Left hindlimb (tissue), 1 donor: ENCODE data around the gene MLLT6.
A peak's percentile ranks its signal among the peaks of the same experiment; 100 is the strongest.

Source experiments
- DNase-seq: peaks from one replicate; pipeline ENCODE4 v3.0.0-alpha.2; 2018

The MLLT6 gene

DNA sequence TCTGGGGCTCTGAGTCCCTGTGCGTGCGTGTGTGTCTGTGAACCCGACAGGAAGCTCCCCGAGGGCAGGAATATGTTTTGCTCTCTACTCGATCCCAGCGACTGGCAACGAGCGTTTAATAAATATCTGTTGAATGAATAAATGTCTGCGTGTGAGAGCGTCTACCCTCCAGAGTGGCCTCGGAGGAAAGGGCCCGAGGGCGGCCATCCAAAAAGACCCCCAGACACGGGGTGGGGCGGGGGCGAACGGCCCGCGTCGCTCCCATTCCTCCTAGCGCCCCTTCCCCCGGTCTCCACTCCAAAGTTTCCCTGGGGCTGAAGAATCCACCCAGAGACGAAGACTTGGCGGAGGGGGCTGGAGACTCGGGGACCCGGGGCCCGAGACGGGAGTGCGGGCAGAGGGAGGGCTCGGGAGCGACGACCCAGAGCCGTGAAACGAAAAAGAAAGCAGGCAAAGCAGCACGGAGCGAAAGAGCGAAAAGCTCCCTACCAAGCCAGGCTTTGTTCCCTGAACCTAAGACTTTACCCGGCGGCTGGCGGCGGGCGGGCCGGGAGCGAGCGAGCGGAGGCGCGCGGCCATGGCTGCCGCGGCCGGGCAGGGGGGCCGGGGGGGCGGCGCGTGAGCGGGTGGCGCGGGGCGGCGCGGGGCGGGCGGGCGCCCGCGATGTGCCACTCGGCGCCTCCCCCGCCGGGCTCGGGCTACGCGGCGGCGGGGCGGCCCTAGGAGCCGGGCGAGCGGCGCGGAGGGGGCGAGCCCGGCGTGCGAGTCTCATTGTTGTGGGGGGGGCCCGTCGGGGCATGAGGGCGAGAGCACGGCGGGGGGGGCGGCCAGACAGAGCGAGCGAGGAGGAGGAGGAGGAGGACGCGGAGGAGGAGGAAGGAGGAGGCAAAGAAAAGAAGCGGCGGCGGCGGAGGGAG lies at the start of gene MLLT6:
Gene MLLT6, plus strand, starts transcription at position 668 of the 917 bp plus-strand sequence. CDS start 360 bp downstream, outside the sequence.
- peak; percentile 88 for DNase-seq

DNA sequence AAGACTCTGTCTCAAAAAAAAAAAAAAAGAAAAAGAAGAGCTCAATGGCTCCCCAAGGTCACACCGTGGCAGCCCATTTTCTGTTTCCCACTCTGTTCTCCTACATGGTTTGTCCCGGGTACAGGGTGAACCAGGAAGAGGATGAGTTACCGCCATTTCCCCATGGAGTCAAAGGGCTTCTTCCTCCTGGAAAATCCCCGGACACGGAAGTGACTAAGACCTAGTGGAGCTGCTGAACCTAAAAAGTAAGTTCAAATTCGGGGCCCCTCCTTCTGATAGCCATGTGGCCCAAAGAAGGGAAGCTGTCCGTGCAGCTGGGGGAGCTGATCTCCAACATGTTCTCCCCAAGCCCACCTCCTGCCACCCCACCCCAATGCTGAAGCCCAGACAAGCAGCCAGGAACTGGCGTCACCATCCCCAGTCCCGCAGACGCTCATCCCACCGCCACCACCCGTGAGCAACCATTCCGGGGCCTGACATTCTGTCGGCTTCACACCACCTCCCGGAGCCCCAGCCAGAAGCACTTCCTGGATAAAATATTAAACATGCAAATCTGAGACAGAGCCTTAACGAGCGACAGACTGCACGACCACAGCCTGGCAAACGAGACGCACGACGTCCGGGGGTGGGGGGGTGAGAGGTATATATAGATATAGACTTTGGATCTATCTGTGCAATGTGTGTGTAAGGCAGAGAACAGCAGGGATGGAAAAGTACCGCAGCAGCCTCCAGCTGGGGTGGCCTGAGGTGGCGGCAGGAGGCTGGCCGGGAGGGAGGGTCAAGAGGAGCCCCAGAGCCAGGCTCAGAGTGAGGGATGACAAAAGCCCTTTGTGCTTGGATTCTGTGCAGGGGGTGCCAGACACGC lies 47.9 kb upstream of the MLLT6 start:
- DNase-seq, result no peak

DNA sequence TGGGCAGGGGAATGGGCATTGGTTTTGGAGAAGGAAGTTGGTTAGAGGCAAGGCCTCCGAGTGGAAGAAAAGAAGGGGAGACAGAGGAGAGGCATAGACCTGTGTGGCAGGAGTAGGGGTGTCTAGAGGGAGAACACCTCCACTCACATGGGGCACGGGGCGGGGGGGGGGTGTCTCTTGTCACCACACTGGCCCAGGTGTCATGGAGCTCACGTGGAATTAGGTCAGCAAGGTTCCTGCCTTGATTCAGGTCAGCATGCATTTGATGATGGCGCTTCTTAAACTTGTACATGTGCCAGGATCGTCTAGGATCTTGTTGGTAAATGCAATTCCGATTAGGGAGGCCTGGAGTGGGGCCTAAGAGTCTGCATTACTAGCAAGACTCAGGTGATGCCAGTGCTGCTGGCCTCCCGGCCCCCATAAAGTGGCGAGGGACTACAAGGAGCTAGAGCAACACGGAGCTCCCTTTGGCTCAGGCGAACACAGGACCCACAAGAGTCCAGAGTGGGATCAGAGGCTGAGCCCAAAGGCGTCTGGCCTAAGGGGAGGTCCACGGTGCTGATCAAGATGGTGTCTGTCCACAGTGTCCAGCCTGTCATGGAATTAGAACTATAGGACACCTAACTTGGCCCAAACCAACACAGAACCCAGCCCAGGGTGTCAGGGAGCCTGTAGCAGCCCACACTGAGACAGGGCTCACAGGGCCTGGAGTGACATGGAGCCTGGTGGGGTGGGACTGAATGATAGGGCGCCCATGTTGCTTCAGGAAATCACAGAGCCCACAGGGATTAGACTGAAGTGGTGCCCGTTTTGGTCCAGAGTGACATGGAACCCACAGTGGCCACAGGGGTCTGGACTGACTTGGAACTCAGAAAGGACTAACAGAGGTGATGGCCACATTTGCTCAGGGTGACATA lies 47.0 kb upstream of the MLLT6 start:
- no peak for DNase-seq

DNA sequence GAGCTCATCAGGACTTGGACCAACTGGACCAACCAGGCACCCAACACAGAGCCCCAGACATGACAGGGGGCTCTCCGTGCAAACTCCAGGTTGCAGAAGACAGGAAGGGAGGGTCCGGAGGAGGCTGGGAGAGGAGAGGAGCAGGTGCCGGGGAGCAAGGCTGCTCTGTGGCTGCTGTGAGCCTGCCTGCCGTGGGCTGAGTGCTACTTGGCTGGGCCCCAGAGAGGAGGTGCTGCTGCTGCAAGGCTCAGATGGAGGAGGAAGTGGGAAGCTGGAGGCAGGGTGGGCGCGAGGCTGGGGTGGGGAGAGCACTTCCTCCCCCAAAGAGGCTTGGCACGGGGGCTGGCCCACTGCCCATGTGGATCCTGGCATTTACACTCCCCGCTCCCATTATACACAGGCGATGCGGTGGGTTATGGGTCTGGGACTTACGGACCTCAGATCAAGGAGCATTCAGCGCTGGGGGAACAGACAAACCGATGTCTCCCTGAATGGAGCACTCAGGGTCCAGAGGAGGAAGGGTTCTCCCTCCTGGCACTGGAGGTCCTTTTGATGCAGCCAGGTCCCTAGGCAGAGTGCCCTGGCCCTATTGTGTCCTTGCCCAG lies 46.2 kb upstream of the MLLT6 start:
- no peak for DNase-seq

DNA sequence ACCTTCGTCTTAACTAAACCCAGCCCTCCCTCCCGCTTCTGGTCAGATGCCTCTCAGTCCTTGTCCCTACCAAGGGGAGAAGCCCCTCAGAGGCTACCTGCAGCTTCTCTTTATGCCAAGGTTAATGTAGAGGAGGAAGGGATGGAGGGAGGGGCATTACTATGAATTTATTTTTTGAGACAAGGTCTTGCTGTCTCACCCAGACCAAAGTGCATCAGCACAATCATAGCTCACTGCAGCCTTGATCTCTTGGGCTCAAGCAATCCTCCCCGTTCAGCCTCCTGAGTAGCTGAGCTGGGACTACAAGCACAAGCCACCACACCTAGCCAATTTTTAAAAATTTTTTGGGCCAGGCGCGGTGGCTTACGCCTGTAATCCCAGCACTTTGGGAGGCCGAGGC lies 45.7 kb upstream of the MLLT6 start:
- no peak for DNase-seq

DNA sequence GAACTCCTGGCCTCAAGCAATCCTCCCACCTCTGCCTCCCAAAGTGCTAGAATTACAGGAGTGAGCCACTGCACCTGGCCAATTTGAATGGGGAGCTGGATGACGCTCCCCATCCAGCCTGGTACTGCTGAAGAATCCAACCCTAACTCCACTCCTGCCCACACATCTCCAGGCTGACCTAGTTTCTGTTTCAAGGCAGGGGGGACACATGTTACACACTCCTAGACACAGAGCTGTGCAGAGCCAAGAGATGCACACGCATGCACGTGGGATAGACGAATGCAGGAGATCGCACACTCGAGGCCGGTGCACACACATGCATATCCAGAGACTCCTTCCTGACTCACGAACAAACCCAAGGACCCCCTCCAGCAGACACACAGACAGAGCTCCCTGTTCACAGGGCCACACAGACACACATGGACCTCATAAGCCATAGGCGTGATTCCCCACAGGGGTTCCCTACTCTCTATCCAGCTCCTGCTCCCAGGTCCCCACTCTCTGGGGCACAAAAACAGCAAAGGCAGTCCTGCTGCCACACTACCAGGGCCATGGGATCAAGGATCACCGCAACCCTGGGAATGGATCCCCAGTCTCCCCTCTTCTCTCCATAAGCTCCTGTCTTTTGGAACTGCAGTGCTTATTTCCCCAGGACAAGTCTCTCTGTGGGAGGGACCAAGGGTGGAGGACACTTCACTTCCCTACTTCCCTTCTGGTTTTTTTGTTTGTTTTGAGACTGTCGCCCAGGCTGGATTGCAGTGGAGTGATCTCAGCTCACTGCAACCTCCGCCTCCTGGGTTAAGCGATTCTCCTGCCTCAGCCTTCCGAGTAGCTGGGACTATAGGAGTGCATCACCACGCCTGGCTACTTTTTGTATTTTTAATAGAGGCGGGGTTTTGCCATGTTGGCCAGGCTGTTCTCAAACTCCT lies 44.7 kb upstream of the MLLT6 start:
- DNase-seq, result no peak

DNA sequence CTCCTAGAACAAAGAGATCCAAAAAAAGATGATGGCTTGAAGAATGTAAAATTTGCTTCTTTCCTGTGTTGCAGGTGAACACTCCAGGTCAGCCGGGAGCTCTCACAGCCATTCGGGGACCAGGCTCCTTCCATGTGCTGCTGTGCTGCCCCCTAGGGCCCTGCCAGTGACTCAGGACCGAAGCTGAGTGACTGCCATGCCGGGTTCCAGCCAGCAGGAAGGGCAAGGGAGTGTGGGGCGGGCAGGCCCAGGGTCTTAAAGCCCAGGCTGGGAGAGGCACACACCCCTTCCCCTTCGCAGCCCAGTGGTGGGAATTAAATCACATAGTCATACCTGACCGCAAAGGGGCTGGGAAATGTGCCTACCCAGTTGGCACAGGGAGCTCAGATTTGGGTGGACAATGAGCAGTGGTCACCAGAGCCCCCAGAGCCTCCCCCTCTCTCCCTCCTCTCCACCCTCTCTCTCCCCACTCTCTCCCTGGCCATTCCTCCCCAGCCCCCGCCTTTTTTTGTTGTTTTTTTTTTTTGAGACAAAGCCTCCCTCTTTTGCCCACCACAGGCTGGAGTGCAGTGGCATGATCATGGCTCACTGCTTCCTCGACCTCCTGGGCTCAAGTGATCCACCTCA lies 41.8 kb upstream of the MLLT6 start:
- no peak for DNase-seq

DNA sequence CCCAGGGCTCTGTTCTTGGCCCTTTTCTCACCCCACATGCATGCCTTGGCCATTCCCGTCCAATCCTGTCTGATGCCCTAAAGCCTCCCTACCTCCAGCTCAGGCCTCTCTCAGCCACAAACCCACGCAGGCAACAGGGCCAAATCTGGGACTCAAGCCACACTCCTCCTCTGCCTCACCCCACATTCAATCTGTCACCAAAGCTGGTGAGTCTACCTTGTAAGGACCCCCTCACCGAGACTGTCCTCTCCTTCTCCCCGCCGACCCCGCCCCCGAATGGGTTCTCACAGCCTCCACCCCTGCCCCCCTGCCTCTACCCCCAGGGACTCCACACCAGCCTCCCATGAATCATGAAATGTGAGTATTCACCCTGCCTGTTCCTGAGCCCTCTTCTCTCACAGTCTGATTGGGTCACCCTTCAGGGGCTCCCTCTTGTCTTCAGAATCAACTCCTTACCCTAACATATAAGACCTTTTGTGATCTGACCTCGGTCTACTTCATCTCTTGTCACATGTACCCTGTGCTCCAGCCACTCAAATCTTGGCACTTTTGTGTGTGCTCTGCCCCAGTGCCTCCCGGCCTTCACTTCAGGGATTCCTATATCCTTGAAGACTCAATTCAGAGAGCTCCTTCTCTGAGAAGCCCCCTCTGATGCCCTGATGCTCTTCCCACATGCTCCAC lies 41.0 kb upstream of the MLLT6 start:
- DNase-seq, result no peak

DNA sequence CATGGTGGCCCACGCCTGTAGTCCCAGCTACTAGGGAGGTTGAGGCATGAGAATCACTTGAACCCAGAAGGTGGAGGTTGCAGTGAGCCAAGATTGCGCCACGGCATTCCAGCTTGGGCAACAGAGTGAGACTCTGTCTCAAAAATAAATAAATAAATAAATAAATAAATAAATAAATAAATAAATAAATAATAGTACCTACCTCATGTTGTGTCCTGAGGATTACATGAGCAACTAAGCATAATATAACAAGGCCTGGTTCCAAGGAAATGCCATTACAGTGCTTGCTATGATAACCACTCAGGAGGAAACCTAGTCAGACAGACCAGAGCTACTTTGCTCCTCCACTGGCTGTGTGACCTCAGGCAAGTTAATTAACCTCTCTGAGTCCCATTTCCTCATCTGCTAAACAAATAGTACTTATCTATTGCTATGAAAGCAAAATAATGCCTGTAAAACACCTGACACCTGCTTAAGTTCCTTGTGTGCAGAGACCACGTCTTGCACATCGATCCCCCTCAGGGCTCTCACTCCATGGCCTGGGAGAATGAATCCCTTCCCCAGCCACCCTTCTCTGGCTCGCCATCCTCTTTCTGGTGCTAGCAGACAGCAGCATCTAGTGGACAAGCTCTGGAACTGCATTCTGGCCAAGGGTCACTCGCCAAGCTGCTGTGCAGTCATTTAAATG lies 37.8 kb upstream of the MLLT6 start:
- DNase-seq, result no peak

DNA sequence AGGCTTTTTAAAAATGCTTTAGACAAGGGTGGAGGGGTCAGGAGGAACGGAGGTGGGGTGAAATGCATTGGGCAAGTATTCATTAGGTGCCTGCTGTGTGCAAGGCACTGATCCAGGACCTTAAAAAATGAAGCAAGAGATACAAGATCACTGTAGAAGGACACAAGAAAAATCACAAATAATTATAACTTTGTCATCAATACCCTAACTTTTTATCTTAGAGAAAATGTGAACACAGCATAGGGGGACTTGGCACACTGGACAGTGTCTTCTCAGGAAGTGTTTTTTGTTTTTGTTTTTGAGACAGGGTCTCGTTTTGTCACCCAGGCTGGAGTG lies 37.3 kb upstream of the MLLT6 start:
- no peak for DNase-seq

DNA sequence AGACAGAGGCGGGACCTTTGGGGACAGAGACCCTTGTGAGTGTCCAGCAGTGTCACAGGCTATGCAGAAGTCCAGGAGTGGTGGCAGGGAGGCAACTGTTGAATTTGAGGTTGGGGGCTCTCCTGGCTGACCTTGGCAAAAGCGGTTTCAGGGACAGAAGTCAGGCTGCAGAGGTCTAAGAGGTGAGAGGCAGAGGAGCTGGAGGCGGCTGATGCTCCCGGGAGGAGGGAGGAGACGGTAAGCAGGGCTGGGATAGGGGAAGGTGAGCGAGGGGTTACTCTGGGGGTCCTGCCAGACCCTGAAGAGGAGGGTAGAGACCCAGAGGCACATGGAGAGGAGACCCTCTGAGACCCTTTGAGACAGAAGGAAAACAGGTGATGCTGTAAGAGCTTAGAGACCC lies 35.6 kb upstream of the MLLT6 start:
- no peak for DNase-seq

DNA sequence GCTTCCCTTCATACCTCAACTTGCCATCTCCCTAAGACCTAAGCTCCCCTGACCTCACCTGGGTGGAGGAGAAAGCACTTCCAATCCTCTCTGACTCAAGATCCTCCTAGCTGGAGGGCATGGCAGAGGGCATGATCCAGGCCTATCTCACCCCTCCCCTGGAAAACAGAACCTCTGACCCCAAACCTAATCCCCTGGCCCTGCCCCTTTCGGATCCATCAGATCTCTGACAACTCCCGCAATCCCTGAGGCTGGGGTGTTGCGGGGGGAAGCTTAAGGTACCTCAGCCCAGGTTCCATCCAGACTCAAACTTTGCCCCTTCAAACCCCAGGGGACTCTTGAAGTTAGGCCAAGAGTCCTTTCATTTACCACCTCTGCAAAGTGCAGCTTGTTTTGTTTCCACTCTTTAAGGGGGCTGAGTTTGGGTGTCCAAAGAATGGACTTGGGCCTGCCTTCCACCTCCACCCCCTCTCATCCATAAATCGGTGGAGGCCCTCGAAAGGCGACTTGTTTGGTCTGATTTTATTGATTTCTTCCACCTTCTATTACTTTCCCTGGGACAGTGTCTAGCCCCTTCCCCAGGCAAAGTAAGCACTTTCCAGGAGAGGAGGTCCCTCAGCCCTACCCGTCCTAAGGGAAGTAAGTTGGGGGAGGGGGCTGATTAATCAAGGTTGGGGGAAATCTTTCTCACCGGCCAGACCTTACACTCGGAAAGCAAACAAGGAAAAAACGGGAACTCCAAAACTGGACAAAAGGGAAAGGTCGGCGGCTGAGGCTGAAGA lies 32.9 kb upstream of the MLLT6 start:
- no peak for DNase-seq

DNA sequence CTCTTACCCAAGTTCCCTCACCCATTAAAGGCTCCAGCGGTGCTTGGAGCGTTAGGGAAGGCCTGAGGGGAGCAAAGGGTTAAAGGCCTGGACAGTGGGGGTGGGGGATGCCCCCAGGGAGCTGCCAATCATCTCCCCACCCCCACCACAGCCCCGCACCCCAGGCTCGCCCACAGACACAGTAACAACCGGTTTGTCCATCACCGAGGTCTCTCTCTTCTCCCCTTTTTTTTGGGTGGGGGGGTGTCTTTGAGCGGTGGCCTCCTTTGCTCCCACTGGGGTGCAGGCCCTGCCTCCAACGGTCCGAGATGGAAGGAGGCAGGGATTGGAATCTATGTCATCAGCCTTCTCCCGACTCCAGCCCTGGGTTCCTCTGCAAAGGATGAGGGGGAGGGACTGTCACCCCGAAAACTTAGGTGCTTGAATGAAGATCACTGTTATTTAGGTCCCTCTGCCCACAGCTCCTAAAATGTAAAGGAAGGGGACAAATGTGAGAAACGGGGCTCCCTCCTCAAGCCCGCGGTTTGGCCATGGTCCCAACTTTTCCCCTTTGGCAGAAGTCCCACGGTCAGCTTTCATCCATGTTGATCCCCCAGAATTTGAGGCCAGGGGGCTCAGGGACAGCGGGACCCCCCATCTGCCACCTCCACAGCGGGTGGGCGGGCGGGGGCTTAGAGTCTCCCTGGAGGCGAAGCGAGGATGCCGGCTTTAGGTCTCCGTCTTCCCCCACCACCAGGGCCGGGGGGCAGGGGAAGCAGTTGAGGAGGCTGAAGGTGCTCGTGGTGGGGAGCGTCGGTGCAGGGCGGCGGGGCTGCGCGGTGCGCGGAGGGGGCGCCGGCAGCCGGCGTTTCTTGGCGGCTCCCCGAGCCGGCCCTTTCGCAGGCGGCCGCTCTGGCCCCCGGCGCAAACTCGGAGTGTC lies 32.0 kb upstream of the MLLT6 start:
- DNase-seq, result no peak

DNA sequence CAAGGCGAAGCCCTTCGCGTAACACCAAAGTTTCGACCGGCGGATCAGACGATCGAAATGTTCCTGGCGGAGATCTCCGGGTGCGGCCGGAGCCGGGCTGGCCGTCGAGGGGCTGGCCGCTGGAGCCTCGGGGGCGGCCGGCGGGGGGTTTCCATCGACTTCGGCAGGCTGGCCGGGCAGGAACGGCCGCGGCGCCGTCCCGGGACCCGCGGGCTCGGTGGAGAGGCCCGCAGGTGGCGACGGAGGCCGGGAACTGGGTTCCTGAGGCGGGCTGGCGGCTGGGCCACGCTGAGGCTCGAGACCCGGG lies 31.4 kb upstream of the MLLT6 start:
- DNase-seq, result no peak

DNA sequence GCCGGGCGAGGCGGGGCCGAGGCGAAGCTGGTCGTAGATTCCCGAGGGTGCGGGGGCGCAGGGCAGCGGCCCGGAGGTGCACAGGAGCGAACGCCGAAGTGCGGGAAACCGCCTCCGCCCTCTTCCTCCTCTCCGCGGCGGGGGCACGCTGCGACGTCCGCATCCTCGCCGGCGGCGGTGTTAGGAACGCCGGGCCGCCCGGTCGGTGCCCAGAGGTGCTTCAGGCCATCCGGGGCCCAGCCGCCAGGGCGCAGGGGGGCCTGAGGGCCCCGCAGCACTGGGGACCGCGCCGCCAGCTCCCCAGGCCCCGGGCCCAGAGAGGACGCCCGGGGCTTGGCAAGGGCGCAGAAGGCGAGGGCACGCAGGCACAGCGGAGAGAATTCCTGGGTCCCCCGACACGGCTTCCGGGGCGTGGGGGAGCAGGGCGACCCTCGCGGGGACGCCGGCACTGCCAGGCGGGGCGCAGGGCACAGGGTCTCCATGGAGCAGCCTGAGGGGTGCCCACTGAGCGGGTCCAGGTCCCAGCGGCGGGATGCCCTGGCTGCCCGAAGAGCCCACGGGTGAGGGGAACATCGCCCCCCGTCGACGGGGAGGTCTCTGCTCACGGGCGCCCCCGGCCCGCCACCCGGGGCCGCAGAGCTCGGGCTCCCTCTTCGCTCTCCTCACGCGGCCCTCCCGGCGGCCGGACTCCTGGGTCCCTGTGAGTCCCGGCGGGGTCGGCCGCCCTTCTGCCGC lies 30.9 kb upstream of the MLLT6 start:
- no peak for DNase-seq

DNA sequence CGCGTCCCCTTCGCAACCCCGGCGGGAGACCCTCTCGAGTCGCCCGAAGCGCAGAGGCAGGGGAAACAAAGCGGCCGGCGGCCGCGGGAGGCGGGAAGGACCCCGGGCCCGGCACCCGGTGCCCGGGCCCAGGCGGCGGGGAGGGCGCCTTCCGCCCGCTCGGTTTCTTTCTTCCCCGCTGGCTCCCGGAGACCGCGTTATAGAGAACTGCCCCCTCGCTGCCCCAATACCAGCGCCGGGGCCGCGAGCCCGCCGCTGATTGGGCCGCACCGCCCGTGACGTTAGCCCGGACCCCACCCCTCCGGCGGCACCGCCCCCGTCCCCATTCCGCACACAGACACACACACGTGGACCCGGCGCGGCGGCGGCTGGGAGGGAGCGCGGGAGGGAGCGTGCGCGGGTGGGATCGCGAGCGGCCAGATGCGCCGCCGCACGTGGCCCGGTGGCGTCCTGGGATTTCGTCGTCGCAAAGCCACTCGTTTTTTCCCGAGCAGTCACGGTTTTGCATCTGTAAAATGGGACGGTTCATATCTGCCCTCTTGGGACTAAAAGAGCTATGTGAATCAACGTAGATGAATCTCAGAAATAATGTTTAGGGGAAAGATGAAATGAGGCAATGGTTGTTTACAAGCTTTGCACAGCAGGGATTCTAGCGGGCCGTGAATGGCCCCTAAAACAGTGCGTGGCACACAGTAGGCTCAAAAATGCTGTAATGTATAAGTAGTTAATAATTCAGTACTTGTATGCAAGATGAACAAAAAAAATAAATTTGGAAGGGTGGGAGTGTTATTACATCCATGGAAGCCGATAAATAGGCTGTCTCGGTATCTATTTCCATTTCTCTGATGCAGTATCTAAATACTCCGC lies 30.1 kb upstream of the MLLT6 start, which contains the start of gene EPOP:
Gene EPOP, minus strand, starts transcription at position 209 of the 867 bp plus-strand sequence. CDS start 462 bp downstream, outside the sequence.
- DNase-seq, result peak; percentile 91
